Forelimb muscle (tissue), 1 donor: ENCODE measurements around the gene SNAP29. TPM values are rescaled to one million over a fixed set of nuclear protein-coding genes. Genes with fewer than 3 reads are reported as not detected.
"Not testable (repeated sequence)": the region's sequence is repeated elsewhere in the genome, so short reads cannot be mapped to it uniquely, and the experiment has no call there.

Experiments
- DNase-seq: peaks from one replicate; pipeline ENCODE4 v3.0.0-alpha.2; 2013; ENCODE audit warnings: low read depth
- polyA plus RNA-seq: library from polyadenylated mRNA; unstranded; fragments of 120-200 nt; gene quantifications from one replicate; pipeline ENCODE4 v1.2.1, GENCODE V29; 2013; ENCODE audit not compliant: insufficient read length

SNAP29 gene
- polyA plus RNA-seq, 1 donor: 18.0 TPM

- DNase-seq: not testable (repeated sequence)
Measured at GRCh38 chr22:20901093-20902033, 42.6 kb downstream of the SNAP29 start.

- DNase-seq: no peak
Measured at GRCh38 chr22:20903093-20903492, 44.3 kb downstream of the SNAP29 start.

- no peak for DNase-seq
Measured at GRCh38 chr22:20904008-20904979, 45.5 kb downstream of the SNAP29 start.

DNA sequence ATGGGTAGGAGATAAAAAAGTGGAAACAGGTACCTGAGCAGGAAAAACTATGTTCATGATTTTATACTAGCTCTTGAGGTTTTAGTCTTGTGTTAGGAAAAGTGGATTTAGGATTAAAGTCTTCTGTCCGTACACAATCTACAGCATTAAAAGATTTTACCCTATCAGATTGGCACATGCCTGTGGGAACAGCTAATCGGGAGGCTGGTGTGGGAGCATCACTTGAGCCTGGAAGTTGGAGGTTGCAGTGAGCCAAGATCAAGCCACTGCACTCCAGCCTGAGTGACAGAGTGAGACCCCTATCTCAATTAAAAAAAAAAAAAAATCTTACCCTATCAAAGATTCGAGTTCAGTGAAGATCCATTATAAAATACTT is 46.2 kb downstream of the SNAP29 start:
- DNase-seq: no peak

DNA sequence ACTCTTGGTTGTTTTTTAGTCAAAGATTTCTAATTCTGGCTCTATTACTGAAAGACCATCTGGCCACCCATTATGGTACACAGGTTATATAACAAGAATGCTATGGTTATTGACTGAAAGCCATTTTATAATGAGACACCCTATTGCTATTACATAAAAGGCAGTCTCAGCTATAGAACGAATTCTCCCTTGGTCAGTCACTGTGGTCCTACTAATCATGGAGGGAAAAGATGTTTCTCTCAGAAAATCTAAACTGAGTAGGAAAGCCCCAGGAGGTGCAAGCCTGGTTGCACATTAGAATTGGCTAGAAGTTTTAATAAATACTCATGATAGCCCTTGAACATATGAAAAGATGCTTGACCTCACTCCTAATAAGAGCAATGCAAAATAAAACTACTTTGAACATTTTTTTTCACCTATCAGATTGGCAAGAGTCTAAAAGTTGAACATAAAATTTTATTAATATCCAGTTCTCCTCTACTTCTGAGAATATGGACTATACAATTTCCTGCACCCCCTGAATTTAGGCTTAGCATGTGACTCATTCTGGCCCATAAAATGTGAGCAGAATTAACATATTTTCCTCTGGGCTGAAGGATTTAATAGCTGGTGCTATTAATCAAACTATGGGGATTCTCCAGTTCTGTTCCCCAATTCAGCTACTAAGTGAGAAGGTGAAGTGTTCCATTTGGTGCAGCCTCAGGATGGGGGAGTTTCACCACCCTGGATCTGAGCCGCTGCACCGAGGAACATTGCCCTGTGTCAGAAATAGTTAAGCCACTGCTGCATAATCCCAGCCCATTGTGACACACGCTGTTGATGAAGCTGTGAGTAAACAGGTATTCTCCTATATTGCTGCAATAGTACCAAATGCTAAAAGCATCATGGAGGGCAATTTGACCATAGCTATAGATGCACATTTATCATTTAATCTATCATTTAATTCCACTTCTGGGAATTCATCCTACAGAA is 46.9 kb downstream of the SNAP29 start:
- no peak for DNase-seq

- no peak for DNase-seq
Measured at GRCh38 chr22:20906387-20906767, 47.6 kb downstream of the SNAP29 start.

DNA sequence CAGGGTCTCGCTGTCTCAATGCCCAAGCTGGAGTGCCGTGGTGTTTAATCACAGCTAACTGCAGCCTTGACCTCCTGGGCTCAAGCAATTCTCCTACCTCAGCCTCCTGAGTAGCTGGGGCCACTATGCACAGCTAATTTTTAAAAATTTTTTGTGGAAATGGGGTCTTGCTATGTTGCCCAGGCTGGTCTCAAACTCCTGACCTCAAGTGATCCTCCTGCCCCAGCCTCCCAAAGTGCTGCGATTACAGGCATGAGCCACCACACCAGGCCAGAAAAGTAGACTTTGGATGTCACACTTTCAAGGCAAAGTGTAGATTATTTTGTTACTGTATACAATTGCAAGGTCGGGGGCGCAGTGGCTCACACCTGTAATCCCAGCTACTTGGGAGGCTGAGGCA is 49.9 kb downstream of the SNAP29 start:
- not testable (repeated sequence) for DNase-seq

DNA sequence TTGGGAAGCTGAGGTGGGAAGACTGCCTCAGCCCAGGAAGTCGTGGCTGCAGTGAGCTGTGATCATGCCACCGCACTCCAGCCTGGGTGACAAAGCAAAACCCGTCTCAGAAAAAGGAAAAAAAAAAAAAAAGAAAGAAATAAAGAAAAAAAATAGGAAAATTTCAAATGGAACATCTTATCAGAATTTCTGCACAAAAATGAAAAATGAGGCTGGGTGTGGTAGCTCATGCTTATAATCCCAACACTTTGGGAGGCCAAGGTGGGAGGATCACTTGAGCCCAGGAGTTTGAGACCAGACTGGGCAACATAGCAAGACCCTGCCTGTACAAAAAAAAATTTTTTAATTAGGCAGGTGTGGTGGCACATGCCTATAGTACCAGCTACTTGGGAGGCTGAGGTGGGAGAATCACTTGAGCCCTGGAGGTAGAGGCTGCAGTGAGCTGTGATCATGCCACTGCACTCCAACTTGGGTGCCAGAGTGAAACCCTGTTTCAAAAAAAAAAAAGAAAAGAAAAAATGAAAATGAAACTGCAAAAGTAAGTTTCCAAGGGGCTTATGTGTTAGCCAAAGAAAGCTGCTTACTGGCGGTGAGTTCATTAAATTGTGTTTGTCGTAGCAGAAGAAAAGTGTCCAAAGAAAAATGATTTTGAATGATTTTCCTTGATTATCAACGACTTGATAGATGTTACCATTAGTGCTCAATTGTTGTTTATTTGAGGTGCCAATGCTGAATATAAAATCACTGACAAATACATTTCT is 50.9 kb downstream of the SNAP29 start:
- DNase-seq: no peak

DNA sequence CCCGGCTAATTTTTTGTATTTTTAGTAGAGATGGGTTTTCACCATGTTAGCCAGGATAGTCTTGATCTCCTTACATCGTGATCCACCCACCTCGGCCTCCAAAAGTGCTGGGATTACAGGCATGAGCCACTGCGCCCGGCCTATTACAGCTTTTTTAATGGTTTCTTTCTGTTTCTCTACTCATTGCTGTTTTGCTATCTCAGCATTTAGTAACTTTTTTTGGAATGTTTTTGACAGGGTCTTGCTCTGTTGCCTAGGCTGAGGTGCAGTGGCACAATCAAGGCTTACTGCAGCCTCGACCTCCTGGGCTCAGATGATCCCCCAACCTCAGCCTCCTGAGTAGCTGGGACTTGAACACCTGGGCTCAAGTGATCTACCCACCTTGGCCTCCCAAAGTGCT is 53.7 kb downstream of the SNAP29 start:
- DNase-seq: no peak

GRCh38 chr22:20916916-20917810 is 58.4 kb downstream of the SNAP29 start, which contains the start of gene CRKL:
Gene CRKL, plus strand, starts transcription at chr22:20917407. Its CDS starts 528 bp downstream, at chr22:20917935.
- peak; percentile 97 for DNase-seq

- no peak for DNase-seq
Measured at GRCh38 chr22:20918663-20919218, 59.9 kb downstream of the SNAP29 start.

GRCh38 chr22:20919718-20920117 is 60.9 kb downstream of the SNAP29 start:
- no peak for DNase-seq

- DNase-seq: no peak
Measured at GRCh38 chr22:20920881-20921203, 62.0 kb downstream of the SNAP29 start.

DNA sequence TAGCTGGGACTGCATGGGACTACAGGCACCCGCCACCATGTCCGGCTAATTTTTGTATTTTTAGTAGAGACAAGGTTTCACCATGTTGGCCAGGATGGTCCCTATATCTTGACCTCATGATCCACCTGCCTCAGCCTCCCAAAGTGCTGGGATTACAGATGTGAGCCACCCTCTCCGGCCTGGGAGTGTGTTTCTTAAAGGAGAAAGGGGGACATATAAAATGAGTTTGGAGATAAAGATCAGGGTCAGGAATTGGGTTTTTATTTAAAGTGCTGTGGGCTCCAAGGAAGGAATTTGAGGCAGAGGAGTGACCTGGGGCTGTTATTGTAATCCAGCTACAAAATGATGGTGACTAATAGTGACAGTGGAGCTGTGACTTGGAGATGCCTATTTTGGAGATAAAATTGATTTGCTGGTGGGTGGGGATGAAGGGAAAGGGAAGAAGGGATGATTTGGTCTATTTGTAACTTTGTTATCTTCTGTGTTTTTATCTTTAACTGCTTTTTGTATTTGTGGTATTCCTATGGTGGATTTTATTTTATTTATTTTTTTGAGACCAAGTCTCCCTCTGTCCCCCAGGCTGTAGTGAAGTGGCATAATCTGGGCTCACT is 63.4 kb downstream of the SNAP29 start:
- no peak for DNase-seq

GRCh38 chr22:20926243-20926642 is 67.4 kb downstream of the SNAP29 start:
- DNase-seq: no peak

DNA sequence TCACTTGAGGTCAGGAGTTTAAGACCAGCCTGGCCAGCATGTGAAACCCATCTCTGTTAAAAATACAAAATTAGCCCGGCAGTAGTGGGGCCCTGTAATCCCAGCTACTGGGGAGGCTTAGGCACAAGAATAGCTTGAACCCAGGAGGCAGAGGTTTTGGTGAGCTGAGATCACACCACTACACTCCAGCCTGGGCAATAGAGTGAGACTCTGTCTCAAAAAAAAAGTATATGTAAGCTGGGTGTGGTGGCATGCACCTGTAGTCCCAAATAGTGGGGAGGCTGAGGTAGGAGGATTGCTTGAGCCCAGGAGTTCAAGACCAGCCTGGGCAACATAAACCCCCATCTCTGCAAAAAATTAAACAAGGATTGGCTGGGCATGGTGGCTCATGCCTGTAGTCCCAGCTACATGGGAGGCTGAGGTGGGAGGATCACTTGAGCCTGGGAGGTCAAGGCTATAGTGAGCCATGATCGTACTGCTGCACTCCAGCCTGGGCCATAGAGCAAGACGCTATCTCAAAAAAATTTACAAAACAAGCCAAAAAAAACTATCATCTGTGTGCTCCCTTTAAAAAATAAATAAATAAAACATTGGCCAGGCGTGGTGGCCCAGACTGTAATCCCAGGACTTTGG is 69.2 kb downstream of the SNAP29 start:
- DNase-seq: no peak

GRCh38 chr22:20928573-20928967 is 69.8 kb downstream of the SNAP29 start:
- DNase-seq: no peak

DNA sequence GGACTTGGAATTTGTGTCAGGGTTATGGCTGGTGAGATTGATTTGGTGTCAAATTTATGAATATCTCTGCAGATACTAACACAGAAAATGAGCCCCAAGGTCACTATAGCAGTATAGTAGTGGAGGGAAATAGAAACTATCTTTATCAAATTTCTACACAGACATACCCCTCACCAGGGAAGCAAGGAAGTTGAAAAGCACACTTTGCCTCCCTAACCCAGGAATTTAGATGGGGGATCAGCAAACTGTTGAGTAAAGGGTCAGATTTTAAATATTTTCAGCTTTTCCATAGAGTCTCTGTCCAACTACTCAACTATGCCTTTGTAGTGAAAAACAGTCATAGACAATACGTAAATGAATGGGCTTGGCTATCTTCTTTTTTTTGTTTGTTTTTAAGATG is 71.2 kb downstream of the SNAP29 start:
- DNase-seq: no peak
